Epidermal melanocyte (primary cell): ENCODE data around the gene SLC35F3.

Source experiments
- DNase-seq: peaks from one replicate; pipeline ENCODE4 v3.0.0; 2011; ENCODE audit warnings: low spot score; ENCODE audit not compliant: insufficient read length

Gene SLC35F3

DNA sequence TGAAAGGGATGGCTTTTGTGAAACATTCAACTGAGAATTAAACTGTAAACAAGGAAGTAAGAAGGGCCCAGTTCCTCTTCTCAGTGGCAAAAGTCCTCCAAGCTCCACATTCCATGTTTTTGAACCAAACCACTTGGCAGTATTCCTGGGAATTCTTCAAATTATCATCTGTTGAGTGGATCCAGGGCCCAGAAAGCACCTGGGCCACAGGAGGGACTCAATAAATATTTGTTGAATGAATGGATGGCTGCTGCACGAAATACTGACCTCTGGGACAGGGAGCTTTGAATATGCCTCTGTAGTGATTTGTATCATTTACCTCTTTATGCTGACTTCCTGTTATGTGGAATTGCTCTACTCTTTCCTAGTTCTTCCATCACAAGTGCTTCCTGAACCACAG lies 4.7 kb downstream of the SLC35F3 start:
- DNase-seq: no peak

GRCh38 chr1:233912447-233912846 lies 8.0 kb downstream of the SLC35F3 start:
- DNase-seq: no peak

GRCh38 chr1:233912909-233913308 lies 8.4 kb downstream of the SLC35F3 start:
- no peak for DNase-seq

DNA sequence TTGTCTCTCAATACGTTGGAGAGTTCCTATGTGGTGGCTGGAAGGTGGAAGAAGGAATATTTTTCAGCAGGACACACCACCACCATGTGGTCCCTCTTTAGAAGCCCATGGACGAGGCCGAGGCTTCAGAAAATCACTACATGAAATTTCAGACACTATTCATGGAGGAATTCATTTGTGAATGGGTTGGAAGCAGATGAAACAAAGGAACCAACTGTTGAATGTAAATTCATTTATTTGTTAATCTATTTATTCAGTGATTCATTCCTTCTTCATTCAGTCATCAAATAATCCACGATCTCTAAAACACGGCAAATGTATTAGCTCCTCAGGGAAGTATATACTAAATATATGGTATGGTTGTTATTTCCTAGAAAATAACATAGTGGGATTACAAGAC lies 12.2 kb downstream of the SLC35F3 start:
- DNase-seq: no peak

DNA sequence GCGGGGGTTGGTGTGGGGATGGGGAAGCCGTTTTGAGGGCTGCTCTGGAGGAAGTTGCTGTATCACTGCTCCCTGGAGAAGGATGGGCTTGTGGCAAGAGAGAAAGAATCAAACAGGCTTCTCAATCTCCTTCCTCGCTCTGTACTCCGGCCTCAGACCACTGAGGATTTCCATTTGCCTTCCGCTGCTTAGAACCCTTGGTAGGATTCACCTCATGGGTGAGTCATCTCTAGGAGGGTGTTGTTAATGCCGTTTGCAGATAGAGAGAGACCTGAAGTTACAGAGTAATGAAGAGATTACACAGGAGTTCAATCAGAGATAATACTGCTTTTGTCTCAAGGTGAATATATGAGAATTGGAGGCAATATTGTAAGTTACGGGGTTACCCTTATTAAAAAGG lies 15.3 kb downstream of the SLC35F3 start:
- no peak for DNase-seq

- no peak for DNase-seq
Observed at GRCh38 chr1:233928123-233928522, 23.6 kb downstream of the SLC35F3 start.

- no peak for DNase-seq
Observed at GRCh38 chr1:233933339-233933738, 28.9 kb downstream of the SLC35F3 start.

DNA sequence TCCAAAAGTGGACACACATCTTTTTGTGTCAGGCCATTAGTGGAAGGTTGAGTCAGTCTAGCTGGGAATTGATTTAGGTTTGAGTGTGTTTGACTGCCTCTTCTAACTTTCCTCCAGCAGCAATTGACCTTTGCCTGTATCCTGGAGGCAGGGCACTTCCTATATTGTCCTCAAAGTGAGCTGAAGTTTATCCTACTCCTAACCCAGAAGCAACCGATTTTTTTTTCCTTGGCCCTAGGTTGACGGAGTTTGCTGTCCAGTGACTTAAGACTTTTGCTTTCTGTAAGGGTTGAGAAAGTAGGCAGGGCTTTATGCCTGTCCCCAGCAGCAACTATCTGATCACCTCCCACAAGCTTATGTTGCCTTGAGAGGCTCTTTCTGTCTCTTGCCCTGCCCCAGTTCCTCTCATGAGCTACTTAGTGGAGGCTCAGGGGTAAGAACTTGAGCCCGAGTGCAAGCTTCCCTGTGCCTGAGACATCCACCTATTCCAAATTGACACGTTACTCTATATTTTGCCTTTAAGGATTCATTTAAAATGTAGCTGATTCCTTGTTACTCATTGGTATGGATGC lies 30.9 kb downstream of the SLC35F3 start:
- DNase-seq: no peak

DNA sequence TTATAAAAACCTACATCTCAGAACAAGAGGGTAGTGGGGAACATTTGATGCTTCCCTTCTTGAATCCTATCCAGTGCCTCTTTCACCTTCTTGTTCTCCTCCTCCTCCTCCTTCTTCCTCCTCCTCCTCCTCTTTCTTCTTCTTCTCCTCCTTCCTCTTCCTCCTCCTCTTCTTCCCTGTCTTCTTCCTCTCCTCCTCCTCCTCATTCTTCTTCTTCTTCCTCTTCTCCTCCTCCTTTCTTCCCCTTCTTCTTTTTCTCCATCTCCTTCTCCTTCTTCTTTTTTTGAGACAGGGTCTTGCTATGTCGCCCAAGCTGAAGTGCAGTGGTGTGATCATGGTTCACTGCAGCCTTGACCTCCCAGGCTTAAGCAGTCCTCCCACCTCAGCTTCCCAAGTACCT lies 31.9 kb downstream of the SLC35F3 start:
- no peak for DNase-seq

DNA sequence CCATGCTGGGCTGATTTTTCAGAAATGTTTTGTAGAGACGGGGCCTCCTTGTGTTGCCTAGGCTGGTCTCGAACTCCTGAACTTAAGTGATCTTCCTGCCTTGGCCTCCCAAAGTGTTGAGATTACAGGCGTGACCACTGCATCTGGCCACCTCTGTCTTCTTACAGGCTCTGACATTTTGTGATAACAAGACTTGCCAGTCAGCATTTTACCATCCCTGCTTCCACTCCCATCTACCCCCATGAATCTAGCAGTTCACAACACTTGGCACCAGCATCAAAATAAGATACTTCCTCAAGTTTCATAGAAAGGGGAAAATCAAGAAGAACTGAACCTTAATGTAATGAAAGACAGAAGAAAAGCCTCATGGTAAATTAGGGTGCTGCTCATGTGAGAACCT lies 32.4 kb downstream of the SLC35F3 start:
- DNase-seq: no peak

DNA sequence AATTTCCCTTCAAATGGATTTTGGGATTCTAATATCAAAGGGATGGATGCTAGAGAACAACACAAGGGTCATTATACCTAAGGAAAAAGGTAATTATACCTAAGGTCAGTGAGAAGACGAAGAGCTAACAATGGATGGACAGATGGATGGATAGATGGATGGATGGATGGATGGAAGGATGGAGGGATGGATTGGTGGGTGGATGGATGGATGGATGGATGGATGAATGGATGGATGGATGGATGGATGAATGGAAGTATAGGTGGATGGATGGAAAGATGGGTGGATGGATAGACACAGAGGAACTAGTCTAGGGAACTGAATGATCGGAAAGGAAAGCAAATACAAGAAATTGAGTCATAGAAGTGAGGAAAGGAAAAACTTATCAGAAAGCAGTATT lies 34.0 kb downstream of the SLC35F3 start:
- no peak for DNase-seq

- no peak for DNase-seq
Observed at GRCh38 chr1:233939451-233939850, 35.0 kb downstream of the SLC35F3 start.

- no peak for DNase-seq
Observed at GRCh38 chr1:233940908-233941307, 36.4 kb downstream of the SLC35F3 start.

DNA sequence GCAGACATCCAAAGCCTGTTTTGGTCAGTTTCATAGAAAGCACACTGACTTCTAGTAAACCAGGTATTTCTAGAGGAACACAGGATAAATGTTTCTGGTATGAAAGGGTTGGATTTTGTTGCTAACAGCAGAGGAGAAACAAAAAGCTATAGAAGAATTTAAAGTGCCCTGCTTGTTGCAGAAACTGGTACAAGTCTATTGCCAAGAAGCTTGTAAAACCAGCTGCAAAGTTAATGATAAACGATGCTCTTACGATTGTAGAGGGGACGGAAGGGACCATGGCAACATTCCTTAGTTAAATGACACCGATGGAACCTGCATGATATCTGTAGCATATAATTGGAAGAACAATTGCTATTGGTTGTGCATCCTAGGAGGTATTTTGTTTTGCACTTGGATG lies 40.1 kb downstream of the SLC35F3 start:
- no peak for DNase-seq

DNA sequence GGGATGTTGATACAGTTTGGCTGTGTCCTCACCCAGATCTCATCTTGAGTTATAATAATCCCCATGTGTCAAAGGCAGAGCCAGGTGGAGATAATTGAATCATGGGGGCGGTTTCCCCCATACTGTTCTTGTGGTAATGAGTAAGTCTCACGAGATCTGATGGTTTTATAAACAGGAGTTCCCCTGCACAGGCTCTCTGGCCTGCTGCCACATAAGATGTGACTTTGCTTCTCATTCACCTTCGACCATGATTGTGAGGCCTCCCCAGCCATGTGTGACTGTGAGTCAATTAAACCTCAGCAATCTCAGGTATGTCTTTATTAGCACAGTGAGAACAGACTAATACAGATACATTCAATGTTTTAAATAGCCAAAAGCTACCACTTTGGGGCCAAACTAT lies 41.1 kb downstream of the SLC35F3 start:
- no peak for DNase-seq

DNA sequence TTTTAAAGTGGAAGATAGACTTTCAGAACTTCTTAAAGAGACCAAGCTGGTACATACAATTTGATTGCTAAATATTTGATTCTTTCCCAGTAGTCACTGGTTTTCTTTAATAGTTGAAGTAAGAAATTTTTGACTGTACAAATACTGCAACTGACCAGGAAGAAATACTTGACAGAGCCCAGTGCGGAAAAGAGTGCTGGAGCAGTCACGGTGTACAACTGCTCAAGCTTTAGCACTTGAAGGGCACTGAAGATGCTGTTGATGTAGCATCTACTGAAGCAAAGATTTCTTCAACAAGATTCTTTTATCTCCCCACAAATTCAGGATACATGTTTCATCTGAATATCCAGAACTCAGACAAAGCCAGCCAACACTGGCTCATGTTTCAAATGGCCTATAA lies 41.5 kb downstream of the SLC35F3 start:
- DNase-seq: no peak

DNA sequence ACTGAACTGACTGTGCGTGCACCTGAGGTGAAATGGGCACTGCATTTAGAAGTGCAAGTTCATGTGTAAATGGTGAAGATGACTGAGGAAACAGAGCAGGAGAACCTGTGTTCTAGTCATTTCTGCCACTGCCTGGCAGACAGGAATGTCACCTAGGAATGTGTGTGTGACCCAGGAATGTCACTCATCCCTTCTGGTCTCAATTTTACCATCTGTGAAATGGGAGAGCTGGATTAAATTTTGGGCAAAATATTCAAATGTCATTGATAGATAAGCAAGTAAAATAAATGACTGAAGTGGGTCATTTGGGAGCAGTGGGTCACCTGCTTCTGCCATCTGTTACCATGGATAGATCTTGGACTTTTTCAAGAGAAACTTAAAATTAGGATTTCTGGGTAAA lies 42.2 kb downstream of the SLC35F3 start:
- DNase-seq: no peak

- DNase-seq: no peak
Observed at GRCh38 chr1:233951804-233952203, 47.3 kb downstream of the SLC35F3 start.

GRCh38 chr1:233957691-233958090 lies 53.2 kb downstream of the SLC35F3 start:
- DNase-seq: no peak

DNA sequence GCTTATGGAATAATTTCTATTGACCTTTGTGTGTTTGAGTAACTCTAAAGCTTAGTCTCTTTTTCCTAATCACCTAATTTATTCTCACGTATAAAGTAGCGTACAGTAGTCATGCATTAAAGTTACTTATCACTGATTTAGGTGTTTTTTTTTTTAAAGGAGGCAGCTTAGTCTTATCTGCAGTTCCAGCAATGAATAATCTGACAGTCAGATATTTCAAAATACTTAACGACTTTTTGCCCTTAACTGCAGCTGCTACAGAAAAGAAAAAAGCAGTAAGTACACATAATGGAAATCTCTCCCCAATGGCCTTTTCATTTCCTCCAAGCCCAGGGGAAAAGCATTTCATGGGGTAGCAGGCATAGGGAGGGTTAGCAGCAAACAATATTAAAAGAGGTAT lies 54.6 kb downstream of the SLC35F3 start:
- no peak for DNase-seq

DNA sequence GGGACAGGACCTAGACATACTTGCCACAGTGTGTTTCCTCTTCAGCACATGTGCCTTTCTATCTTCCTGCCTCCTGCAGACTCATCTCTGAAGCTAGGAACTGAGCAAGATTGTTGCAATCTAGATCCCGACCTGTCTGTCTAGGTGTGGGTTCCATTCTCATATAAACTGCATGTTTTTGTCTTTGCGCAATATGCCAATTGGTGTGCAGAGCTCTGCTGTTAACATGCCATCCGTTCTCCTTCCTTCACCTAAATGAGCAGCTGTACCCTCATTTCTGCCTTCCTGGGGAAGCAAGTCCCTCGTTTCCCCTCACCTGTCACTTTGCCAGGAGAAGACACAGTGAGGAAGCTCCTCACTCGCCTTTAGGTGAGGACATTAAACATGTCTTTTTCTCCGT lies 55.5 kb downstream of the SLC35F3 start:
- no peak for DNase-seq

DNA sequence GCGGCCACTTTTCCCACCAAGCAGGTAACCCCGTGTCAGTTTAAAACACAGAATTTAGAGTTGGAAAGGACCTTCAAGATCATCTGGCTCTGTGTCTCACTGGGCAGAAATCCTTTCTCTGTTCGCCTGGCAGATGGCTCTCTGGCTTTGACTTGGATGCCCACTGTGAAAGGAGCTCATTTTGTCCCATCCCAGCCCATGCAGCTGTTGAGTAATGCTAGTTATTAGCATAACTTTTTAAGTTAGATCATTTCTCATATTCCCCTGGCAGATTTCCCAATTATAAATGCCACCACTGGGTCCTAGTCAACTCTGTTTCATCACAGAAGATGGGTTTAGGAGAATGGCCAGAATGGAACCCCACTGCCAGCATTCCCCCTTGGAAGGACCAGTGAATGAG lies 55.9 kb downstream of the SLC35F3 start:
- no peak for DNase-seq

DNA sequence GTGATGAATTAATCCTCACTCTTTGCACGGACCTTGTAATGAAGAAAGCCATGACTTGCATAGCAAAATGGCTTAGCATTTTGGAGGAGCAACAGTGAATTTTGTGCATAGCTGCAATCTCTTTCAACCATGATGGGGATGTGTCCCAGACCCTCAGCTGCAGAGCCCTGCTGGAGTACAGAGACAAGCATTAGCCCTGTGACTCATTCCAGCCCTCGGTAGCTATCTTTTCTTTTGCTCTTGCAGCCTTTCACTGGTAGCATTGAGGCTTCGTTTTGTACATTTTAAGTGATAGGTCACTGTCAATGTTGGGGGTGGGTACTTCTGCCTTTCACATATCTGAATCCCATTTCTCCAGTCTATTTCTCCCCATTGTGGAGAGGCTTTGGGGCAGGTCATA lies 58.4 kb downstream of the SLC35F3 start:
- no peak for DNase-seq

DNA sequence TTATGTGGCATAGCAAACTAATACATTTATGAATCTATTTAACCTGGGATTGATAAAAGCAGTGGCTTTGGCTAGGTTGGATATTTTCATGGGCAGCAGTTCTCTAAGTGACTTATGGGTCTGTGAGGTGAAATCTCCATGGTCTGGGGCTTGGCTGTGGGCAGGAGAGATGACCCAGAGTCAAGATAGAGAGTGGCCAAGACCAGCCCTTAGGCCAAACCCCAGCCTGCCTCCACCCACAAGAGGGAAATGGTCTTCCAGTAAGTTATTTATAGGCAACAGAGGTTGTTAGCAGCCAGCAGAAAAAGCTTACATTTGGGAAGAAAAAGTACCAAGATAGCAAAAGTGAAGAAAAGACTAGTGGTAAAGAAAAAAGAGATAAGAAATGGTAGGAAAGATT lies 61.4 kb downstream of the SLC35F3 start:
- DNase-seq: no peak
